Suprapubic skin (tissue), 4 donors: Measurements from ENCODE around the gene SLC1A1. TPM values are rescaled to one million over a fixed set of nuclear protein-coding genes. Genes with fewer than 3 reads are reported as not detected.

Source experiments
- DNase-seq, 2 donors: peaks; one replicate each; pipeline ENCODE4 v3.0.0-alpha.2; 2019; ENCODE audit warnings: low spot score in 2 of 2
- H3K27ac ChIP-seq: fragments of 200-600 bp; sonication (generic); one replicate; pipeline ENCODE4 v1.5.1; 2019
- H3K27me3 ChIP-seq: fragments of 200-600 bp; sonication (generic); one replicate; pipeline ENCODE4 v1.5.1; 2019
- H3K36me3 ChIP-seq: fragments of 200-600 bp; sonication (generic); one replicate; pipeline ENCODE4 v1.5.1; 2019
- H3K4me1 ChIP-seq: fragments of 200-600 bp; sonication (generic); one replicate; pipeline ENCODE4 v1.5.1; 2019
- H3K4me3 ChIP-seq: fragments of 200-600 bp; sonication (generic); one replicate; pipeline ENCODE4 v1.5.1; 2019; ENCODE audit warnings: mild to moderate bottlenecking
- H3K9me3 ChIP-seq: fragments of 200-600 bp; sonication (generic); one replicate; pipeline ENCODE4 v1.5.1; 2019
- EP300 ChIP-seq: sonication (generic); formaldehyde crosslinking; IDR thresholded peaks from one replicate; pipeline ENCODE4 v1.6.1; 2017; ENCODE audit warnings: antibody characterized with exemption
- POLR2A ChIP-seq, 2 donors: fragments of 450-650 bp; IDR thresholded peaks; one replicate each; pipeline ENCODE4 v1.6.1; 2017; ENCODE audit warnings: antibody characterized with exemption in 2 of 2, mild to moderate bottlenecking in 2 of 2, moderate library complexity in 2 of 2
- POLR2AphosphoS5 ChIP-seq, 3 donors: sonication (generic); formaldehyde crosslinking; IDR thresholded peaks; one replicate each; pipeline ENCODE4 v1.6.1; 2017; ENCODE audit warnings: antibody characterized with exemption in 3 of 3
- WGBS: methylation state at CpG from one replicate; pipeline ENCODE4 v1.1.5; 2018; 5-methylcytosine and 5-hydroxymethylcytosine counted together
- total RNA-seq, 4 donors: library from RNA; depleted of rRNA; stranded (reverse); fragments of >200 nt; gene quantifications; one replicate each; pipeline ENCODE4 v1.1.0, GENCODE V29; 2016
- TF ChIP-seq, protein P1 (sequence below), 2 donors: fragments of 200-600 bp in 1 of 2; fragments of 450-650 bp in 1 of 2; sonication (generic) in 1 of 2; IDR thresholded peaks; one replicate each; pipeline ENCODE4 v1.5.1; 2016 to 2019; ENCODE audit warnings: antibody characterized with exemption in 2 of 2, mild to moderate bottlenecking in 1 of 2, moderate library complexity in 1 of 2

Gene SLC1A1
- total RNA-seq, 4 donors from 2014 or later = 1.0 to 2.4 (median 1.6) TPM

DNA sequence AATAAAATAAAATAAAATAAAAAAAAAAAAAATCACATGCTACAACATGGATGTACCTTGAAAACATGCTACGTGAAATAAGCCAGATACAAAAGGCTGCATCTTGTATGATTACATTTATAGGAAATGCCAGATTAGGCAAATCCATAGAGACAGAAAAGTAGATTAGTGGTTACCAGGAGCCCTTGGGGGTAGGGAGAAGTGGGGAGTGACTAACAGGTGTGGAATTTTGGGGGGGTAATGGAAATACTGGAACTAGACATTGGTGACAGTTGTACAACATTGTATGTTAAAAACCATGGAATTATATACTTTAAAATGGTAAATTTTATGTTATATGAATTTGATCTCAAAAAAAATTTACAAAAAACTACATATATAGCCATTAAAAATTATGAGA, 47.3 kb downstream of the SLC1A1 start:
- Histone ChIP-seq H3K27ac (no peak overlapping the region), H3K27me3 (no peaks in the 10 kb centered on the region), H3K4me3 (no peak overlapping the region), H3K9me3 (peaks cover 5% of the 10 kb centered on the region), H3K4me1 (no peaks in the 10 kb centered on the region), H3K36me3 (no peaks in the 10 kb centered on the region)
- TF ChIP-seq, protein P1, sequence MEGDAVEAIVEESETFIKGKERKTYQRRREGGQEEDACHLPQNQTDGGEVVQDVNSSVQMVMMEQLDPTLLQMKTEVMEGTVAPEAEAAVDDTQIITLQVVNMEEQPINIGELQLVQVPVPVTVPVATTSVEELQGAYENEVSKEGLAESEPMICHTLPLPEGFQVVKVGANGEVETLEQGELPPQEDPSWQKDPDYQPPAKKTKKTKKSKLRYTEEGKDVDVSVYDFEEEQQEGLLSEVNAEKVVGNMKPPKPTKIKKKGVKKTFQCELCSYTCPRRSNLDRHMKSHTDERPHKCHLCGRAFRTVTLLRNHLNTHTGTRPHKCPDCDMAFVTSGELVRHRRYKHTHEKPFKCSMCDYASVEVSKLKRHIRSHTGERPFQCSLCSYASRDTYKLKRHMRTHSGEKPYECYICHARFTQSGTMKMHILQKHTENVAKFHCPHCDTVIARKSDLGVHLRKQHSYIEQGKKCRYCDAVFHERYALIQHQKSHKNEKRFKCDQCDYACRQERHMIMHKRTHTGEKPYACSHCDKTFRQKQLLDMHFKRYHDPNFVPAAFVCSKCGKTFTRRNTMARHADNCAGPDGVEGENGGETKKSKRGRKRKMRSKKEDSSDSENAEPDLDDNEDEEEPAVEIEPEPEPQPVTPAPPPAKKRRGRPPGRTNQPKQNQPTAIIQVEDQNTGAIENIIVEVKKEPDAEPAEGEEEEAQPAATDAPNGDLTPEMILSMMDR (IDR thresholded peaks at IDR 0.05) = no peak
- no peak for TF ChIP-seq EP300
- TF ChIP-seq POLR2A (IDR thresholded peaks at IDR 0.05) = no peak
- no peak for TF ChIP-seq POLR2AphosphoS5 (IDR thresholded peaks at IDR 0.05)
- no peak for DNase-seq
- 100% methylated on average over 1 of the region's 1 CpG for WGBS

DNA sequence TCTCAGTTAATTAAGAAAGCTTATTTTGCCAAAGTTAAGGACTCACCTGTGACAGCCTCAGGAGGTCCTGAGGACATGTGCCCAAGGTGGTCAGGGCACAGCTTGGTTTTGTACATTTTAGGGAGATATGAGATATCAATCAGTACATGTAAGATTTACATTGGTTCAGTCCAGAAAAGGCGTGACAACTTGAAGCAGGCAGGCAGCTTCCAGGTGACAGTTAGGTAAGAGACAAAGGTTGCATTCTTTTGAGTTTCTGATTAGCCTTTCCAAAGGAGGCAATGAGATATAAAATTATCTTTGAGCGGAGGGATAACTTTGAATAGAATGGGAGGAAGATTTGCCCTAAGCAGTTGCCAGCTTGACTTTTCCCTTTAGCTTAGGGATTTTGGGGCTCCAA, 47.8 kb downstream of the SLC1A1 start:
- Histone ChIP-seq H3K27me3 (no peaks in the 10 kb centered on the region), H3K4me1 (no peaks in the 10 kb centered on the region)
- TF ChIP-seq EP300 (no peak), POLR2AphosphoS5 (IDR thresholded peaks at IDR 0.05) (no peak), POLR2A (IDR thresholded peaks at IDR 0.05) (no peak)
- TF ChIP-seq, protein P1 (IDR thresholded peaks at IDR 0.05) = no peak

DNA sequence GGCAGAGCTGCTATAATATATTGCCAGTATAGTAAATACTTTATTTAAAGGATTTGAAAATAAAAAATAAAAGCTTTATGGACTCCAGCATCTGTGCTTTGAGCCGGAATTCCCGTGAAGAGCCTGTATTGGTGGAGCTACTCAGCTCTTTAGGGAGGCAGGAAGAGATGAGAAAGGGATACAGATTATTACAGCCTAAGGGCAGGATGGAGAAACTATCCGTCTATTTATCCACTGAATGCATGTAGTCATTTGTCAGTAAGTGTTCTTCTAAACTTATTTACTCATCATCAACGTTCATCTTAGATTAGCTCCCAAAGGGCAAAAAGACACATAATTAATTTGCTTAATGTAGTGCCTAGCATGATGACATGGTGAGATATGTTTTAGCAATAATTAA, 48.4 kb downstream of the SLC1A1 start:
- 64% methylated on average over 4 of the region's 4 CpGs for WGBS
- Histone ChIP-seq H3K9me3 (peaks cover 5% of the 10 kb centered on the region), H3K27ac (no peak overlapping the region), H3K27me3 (no peaks in the 10 kb centered on the region), H3K4me3 (no peak overlapping the region), H3K36me3 (no peaks in the 10 kb centered on the region), H3K4me1 (no peaks in the 10 kb centered on the region)
- TF ChIP-seq POLR2A (IDR thresholded peaks at IDR 0.05) = no peak
- TF ChIP-seq POLR2AphosphoS5 (IDR thresholded peaks at IDR 0.05) = no peak
- TF ChIP-seq EP300 = no peak
- TF ChIP-seq, protein P1 (IDR thresholded peaks at IDR 0.05) = no peak
- no peak for DNase-seq

More for the DNA sequence above, 47.8 kb downstream of the SLC1A1 start:
- Histone ChIP-seq H3K9me3 (peaks cover 5% of the 10 kb centered on the region), H3K36me3 (no peaks in the 10 kb centered on the region), H3K27ac (no peak overlapping the region), H3K4me3 (no peak overlapping the region)
- no peak for DNase-seq
- WGBS = 78% methylated on average over 2 of the region's 2 CpGs

DNA sequence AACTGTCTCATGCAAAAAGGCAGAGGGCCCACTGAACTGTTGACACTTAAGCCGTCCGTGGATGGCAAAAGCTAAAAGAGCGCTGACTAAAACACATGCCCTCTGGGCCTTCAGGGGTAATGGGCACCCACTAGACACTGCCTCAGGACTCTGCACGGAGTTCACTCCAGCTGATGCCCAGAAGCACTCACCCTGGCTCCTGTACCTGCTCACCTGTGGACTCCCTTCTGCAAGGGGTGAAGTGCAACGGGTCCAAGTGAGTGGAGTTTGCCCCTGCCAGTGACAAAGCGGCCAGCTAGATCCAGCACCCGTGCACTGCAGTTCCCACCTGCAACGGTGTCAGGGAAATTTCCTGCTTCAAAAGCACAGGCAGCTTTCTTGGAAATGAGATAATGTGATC, 50.2 kb downstream of the SLC1A1 start:
- Histone ChIP-seq H3K4me3 (no peak overlapping the region), H3K4me1 (no peaks in the 10 kb centered on the region), H3K9me3 (peaks cover 5% of the 10 kb centered on the region), H3K27ac (no peak overlapping the region), H3K27me3 (no peaks in the 10 kb centered on the region), H3K36me3 (no peaks in the 10 kb centered on the region)
- no peak for DNase-seq
- TF ChIP-seq, protein P1 (IDR thresholded peaks at IDR 0.05) = no peak
- TF ChIP-seq POLR2A (IDR thresholded peaks at IDR 0.05) (no peak), POLR2AphosphoS5 (IDR thresholded peaks at IDR 0.05) (no peak), EP300 (no peak)
- WGBS = 98% methylated on average over 6 of the region's 8 CpGs

DNA sequence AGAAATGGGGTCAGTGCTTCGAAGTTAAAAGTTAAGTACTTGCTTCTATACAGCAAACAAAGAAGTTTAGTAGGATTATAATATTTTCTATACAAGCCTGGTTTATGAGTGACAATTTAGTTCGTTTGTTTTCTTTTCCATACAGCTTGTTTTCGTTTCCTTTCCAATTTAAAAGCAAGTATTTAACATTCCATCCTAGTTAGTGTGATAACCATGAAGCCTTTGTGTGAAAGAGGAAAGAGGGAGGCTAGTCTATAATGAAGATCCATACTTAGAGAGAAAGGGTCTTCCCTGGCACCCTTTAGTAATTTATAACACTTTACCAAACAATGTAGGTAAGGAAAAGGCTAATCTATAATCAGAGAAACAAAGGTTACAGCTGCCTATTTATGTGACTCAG, 51.0 kb downstream of the SLC1A1 start:
- Histone ChIP-seq H3K36me3 (no peaks in the 10 kb centered on the region), H3K4me1 (no peaks in the 10 kb centered on the region), H3K27ac (no peak overlapping the region), H3K27me3 (no peaks in the 10 kb centered on the region), H3K4me3 (no peak overlapping the region), H3K9me3 (peaks cover 5% of the 10 kb centered on the region)
- 79% methylated on average over 3 of the region's 3 CpGs for WGBS
- no peak for DNase-seq
- no peak for TF ChIP-seq POLR2A (IDR thresholded peaks at IDR 0.05)
- TF ChIP-seq EP300 = no peak
- TF ChIP-seq, protein P1 (IDR thresholded peaks at IDR 0.05) = no peak
- no peak for TF ChIP-seq POLR2AphosphoS5 (IDR thresholded peaks at IDR 0.05)
